ENCODE results near the gene SLC4A9.

SLC4A9 gene

GRCh38 chr5:140324041-140324600 is 35.9 kb upstream of the SLC4A9 start:
- peaks cover 55% of the 10 kb centered on the region for H3K4me1 ChIP-seq (ENCODE audit: control insufficient read depth, insufficient read depth, low read length, unreplicated experiment)
- H3K27ac ChIP-seq (ENCODE audit: low read depth, low read length) = peak overlapping the region; percentile 93
- H3K4me3 ChIP-seq (ENCODE audit: low read depth, low read length) = no peak overlapping the region
- H3K27me3 ChIP-seq (ENCODE audit: insufficient read depth, low read length) = no peaks in the 10 kb centered on the region
- no peaks in the 10 kb centered on the region for H3K36me3 ChIP-seq (ENCODE audit: insufficient read depth, low read length)
- H2AFZ ChIP-seq (ENCODE audit: low read length, unreplicated experiment) = no peak overlapping the region
- H3K79me2 ChIP-seq (ENCODE audit: control insufficient read depth, insufficient read depth, low read length, unreplicated experiment) = no peaks in the 10 kb centered on the region

GRCh38 chr5:140324617-140325241 is 35.3 kb upstream of the SLC4A9 start:
- H3K27me3 ChIP-seq (ENCODE audit: insufficient read depth, low read length) = no peaks in the 10 kb centered on the region
- H2AFZ ChIP-seq (ENCODE audit: low read length, unreplicated experiment) = peak overlapping the region; percentile 17
- H3K27ac ChIP-seq (ENCODE audit: low read depth, low read length) = peak overlapping the region; percentile 93
- H3K4me1 ChIP-seq (ENCODE audit: control insufficient read depth, insufficient read depth, low read length, unreplicated experiment) = peaks cover 59% of the 10 kb centered on the region
- no peak overlapping the region for H3K4me3 ChIP-seq (ENCODE audit: low read depth, low read length)
- H3K79me2 ChIP-seq (ENCODE audit: control insufficient read depth, insufficient read depth, low read length, unreplicated experiment) = no peaks in the 10 kb centered on the region
- no peaks in the 10 kb centered on the region for H3K36me3 ChIP-seq (ENCODE audit: insufficient read depth, low read length)

- no peak overlapping the region for H2AFZ ChIP-seq (ENCODE audit: low read length, unreplicated experiment)
- H3K27ac ChIP-seq (ENCODE audit: low read depth, low read length) = no peak overlapping the region
- peaks cover 61% of the 10 kb centered on the region for H3K4me1 ChIP-seq (ENCODE audit: control insufficient read depth, insufficient read depth, low read length, unreplicated experiment)
These were observed 34.5 kb upstream of the SLC4A9 start for GRCh38 chr5:140325486-140325885.

GRCh38 chr5:140327589-140327988 is 32.4 kb upstream of the SLC4A9 start:
- H3K27me3 ChIP-seq (ENCODE audit: insufficient read depth, low read length) = no peaks in the 10 kb centered on the region
- peaks cover 49% of the 10 kb centered on the region for H3K4me1 ChIP-seq (ENCODE audit: control insufficient read depth, insufficient read depth, low read length, unreplicated experiment)
- H3K27ac ChIP-seq (ENCODE audit: low read depth, low read length) = peak overlapping the region; percentile 59
- H2AFZ ChIP-seq (ENCODE audit: low read length, unreplicated experiment) = no peak overlapping the region
- H3K36me3 ChIP-seq (ENCODE audit: insufficient read depth, low read length) = peaks cover 2% of the 10 kb centered on the region; the same call in 1 of the 2 replicates
- H3K4me3 ChIP-seq (ENCODE audit: low read depth, low read length) = no peak overlapping the region
- H3K79me2 ChIP-seq (ENCODE audit: control insufficient read depth, insufficient read depth, low read length, unreplicated experiment) = no peaks in the 10 kb centered on the region

More at GRCh38 chr5:140325486-140325885, 34.5 kb upstream of the SLC4A9 start:
- Histone ChIP-seq H3K27me3 (ENCODE audit: insufficient read depth, low read length) (no peaks in the 10 kb centered on the region), H3K79me2 (ENCODE audit: control insufficient read depth, insufficient read depth, low read length, unreplicated experiment) (no peaks in the 10 kb centered on the region), H3K36me3 (ENCODE audit: insufficient read depth, low read length) (no peaks in the 10 kb centered on the region), H3K4me3 (ENCODE audit: low read depth, low read length) (no peak overlapping the region)

GRCh38 chr5:140328036-140328764 is 31.8 kb upstream of the SLC4A9 start:
- H3K27me3 ChIP-seq (ENCODE audit: insufficient read depth, low read length) = no peaks in the 10 kb centered on the region
- peak overlapping the region; percentile 59 for H3K27ac ChIP-seq (ENCODE audit: low read depth, low read length)
- H2AFZ ChIP-seq (ENCODE audit: low read length, unreplicated experiment) = no peak overlapping the region
- H3K4me3 ChIP-seq (ENCODE audit: low read depth, low read length) = no peak overlapping the region
- peaks cover 8% of the 10 kb centered on the region; the same call in 1 of the 2 replicates for H3K36me3 ChIP-seq (ENCODE audit: insufficient read depth, low read length)
- H3K4me1 ChIP-seq (ENCODE audit: control insufficient read depth, insufficient read depth, low read length, unreplicated experiment) = peaks cover 45% of the 10 kb centered on the region
- no peaks in the 10 kb centered on the region for H3K79me2 ChIP-seq (ENCODE audit: control insufficient read depth, insufficient read depth, low read length, unreplicated experiment)

- Histone ChIP-seq H3K27me3 (ENCODE audit: insufficient read depth, low read length) (no peaks in the 10 kb centered on the region), H3K27ac (ENCODE audit: low read depth, low read length) (0 out of 2 replicates have a peak overlapping the region, but pooled peaks have one; percentile 24), H3K79me2 (ENCODE audit: control insufficient read depth, insufficient read depth, low read length, unreplicated experiment) (no peaks in the 10 kb centered on the region), H3K4me1 (ENCODE audit: control insufficient read depth, insufficient read depth, low read length, unreplicated experiment) (peaks cover 28% of the 10 kb centered on the region), H3K36me3 (ENCODE audit: insufficient read depth, low read length) (peaks cover 10% of the 10 kb centered on the region; the same call in 1 of the 2 replicates), H3K4me3 (ENCODE audit: low read depth, low read length) (no peak overlapping the region), H2AFZ (ENCODE audit: low read length, unreplicated experiment) (peak overlapping the region; percentile 30)
These were observed 30.1 kb upstream of the SLC4A9 start for GRCh38 chr5:140329739-140330481.

- peaks cover 10% of the 10 kb centered on the region; the same call in 1 of the 2 replicates for H3K36me3 ChIP-seq (ENCODE audit: insufficient read depth, low read length)
- H3K27me3 ChIP-seq (ENCODE audit: insufficient read depth, low read length) = no peaks in the 10 kb centered on the region
- H3K4me1 ChIP-seq (ENCODE audit: control insufficient read depth, insufficient read depth, low read length, unreplicated experiment) = peaks cover 22% of the 10 kb centered on the region
- no peaks in the 10 kb centered on the region for H3K79me2 ChIP-seq (ENCODE audit: control insufficient read depth, insufficient read depth, low read length, unreplicated experiment)
- no peak overlapping the region for H3K27ac ChIP-seq (ENCODE audit: low read depth, low read length)
- no peak overlapping the region for H3K4me3 ChIP-seq (ENCODE audit: low read depth, low read length)
- no peak overlapping the region for H2AFZ ChIP-seq (ENCODE audit: low read length, unreplicated experiment)
These were observed 28.4 kb upstream of the SLC4A9 start for GRCh38 chr5:140331638-140332037.

- Histone ChIP-seq H3K4me1 (ENCODE audit: control insufficient read depth, insufficient read depth, low read length, unreplicated experiment) (peaks cover 14% of the 10 kb centered on the region), H3K79me2 (ENCODE audit: control insufficient read depth, insufficient read depth, low read length, unreplicated experiment) (no peaks in the 10 kb centered on the region), H3K27me3 (ENCODE audit: insufficient read depth, low read length) (no peaks in the 10 kb centered on the region), H3K27ac (ENCODE audit: low read depth, low read length) (no peak overlapping the region), H2AFZ (ENCODE audit: low read length, unreplicated experiment) (no peak overlapping the region), H3K36me3 (ENCODE audit: insufficient read depth, low read length) (peaks cover 10% of the 10 kb centered on the region; the same call in 1 of the 2 replicates), H3K4me3 (ENCODE audit: low read depth, low read length) (no peak overlapping the region)
These were observed 23.6 kb upstream of the SLC4A9 start for GRCh38 chr5:140336388-140336787.

GRCh38 chr5:140337880-140338279 is 22.1 kb upstream of the SLC4A9 start:
- H3K79me2 ChIP-seq (ENCODE audit: control insufficient read depth, insufficient read depth, low read length, unreplicated experiment) = no peaks in the 10 kb centered on the region
- no peak overlapping the region for H3K27ac ChIP-seq (ENCODE audit: low read depth, low read length)
- H3K4me1 ChIP-seq (ENCODE audit: control insufficient read depth, insufficient read depth, low read length, unreplicated experiment) = peaks cover 14% of the 10 kb centered on the region
- peaks cover 5% of the 10 kb centered on the region; the same call in 1 of the 2 replicates for H3K36me3 ChIP-seq (ENCODE audit: insufficient read depth, low read length)
- H2AFZ ChIP-seq (ENCODE audit: low read length, unreplicated experiment) = no peak overlapping the region
- no peaks in the 10 kb centered on the region for H3K27me3 ChIP-seq (ENCODE audit: insufficient read depth, low read length)
- no peak overlapping the region for H3K4me3 ChIP-seq (ENCODE audit: low read depth, low read length)

- H3K27ac ChIP-seq (ENCODE audit: low read depth, low read length) = 0 out of 2 replicates have a peak overlapping the region, but pooled peaks have one; percentile 1
- no peaks in the 10 kb centered on the region for H3K79me2 ChIP-seq (ENCODE audit: control insufficient read depth, insufficient read depth, low read length, unreplicated experiment)
- H3K4me1 ChIP-seq (ENCODE audit: control insufficient read depth, insufficient read depth, low read length, unreplicated experiment) = peaks cover 14% of the 10 kb centered on the region
- no peak overlapping the region for H3K4me3 ChIP-seq (ENCODE audit: low read depth, low read length)
- H3K27me3 ChIP-seq (ENCODE audit: insufficient read depth, low read length) = no peaks in the 10 kb centered on the region
- no peak overlapping the region for H2AFZ ChIP-seq (ENCODE audit: low read length, unreplicated experiment)
- H3K36me3 ChIP-seq (ENCODE audit: insufficient read depth, low read length) = 0 out of 2 replicates have a peak, but pooled peaks cover under 1% of the 10 kb centered on the region
These were observed 21.7 kb upstream of the SLC4A9 start for GRCh38 chr5:140338336-140338735.

All from ACC112 (cell line).